ENCODE results near the gene DCUN1D5.

Gene DCUN1D5

GRCh38 chr11:103091801-103092524 is at the start of gene DCUN1D5:
TSS of gene DCUN1D5 (minus strand) at chr11:103092160. CDS start at chr11:103091872, 288 bp downstream.
- peak; percentile 92 for DNase-seq

GRCh38 chr11:103125462-103125861 is 33.5 kb upstream of the DCUN1D5 start:
- no peak for DNase-seq

- DNase-seq, result no peak
These were observed 22.9 kb upstream of the DCUN1D5 start for GRCh38 chr11:103114836-103115235.

GRCh38 chr11:103112364-103112763 is 20.4 kb upstream of the DCUN1D5 start:
- no peak for DNase-seq

- no peak for DNase-seq
These were observed 19.4 kb upstream of the DCUN1D5 start for GRCh38 chr11:103111400-103111799.

GRCh38 chr11:103110391-103110790 is 18.4 kb upstream of the DCUN1D5 start:
- no peak for DNase-seq

- no peak for DNase-seq
These were observed 17.9 kb upstream of the DCUN1D5 start for GRCh38 chr11:103109818-103110388.

- DNase-seq, result peak; percentile 82
These were observed 17.2 kb upstream of the DCUN1D5 start, which contains the start of gene DYNC2H1 for GRCh38 chr11:103108933-103109817. TSS of gene DYNC2H1 (plus strand) at chr11:103109426. CDS start at chr11:103109575, 149 bp downstream.

- DNase-seq, result no peak
These were observed 5.3 kb upstream of the DCUN1D5 start for GRCh38 chr11:103097279-103097678.

- DNase-seq, result peak; percentile 14
These were observed 728 bp downstream of the DCUN1D5 start for GRCh38 chr11:103091064-103091800.

GRCh38 chr11:103086461-103086860 is 5.5 kb downstream of the DCUN1D5 start:
- no peak for DNase-seq

GRCh38 chr11:103085758-103086365 is 6.1 kb downstream of the DCUN1D5 start:
- no peak for DNase-seq

GRCh38 chr11:103079833-103080232 is 12.1 kb downstream of the DCUN1D5 start:
- DNase-seq, result no peak

GRCh38 chr11:103078710-103079109 is 13.2 kb downstream of the DCUN1D5 start:
- DNase-seq, result no peak

- no peak for DNase-seq
These were observed 14.4 kb downstream of the DCUN1D5 start for GRCh38 chr11:103077554-103077953.

- DNase-seq, result no peak
These were observed 15.6 kb downstream of the DCUN1D5 start for GRCh38 chr11:103076361-103076760.

GRCh38 chr11:103071008-103071407 is 21.0 kb downstream of the DCUN1D5 start:
- DNase-seq, result no peak

- DNase-seq, result no peak
These were observed 21.8 kb downstream of the DCUN1D5 start for GRCh38 chr11:103070142-103070541.

- no peak for DNase-seq
These were observed 22.6 kb downstream of the DCUN1D5 start for GRCh38 chr11:103069367-103069766.

GRCh38 chr11:103067118-103067517 is 24.8 kb downstream of the DCUN1D5 start:
- no peak for DNase-seq

GRCh38 chr11:103061656-103062055 is 30.3 kb downstream of the DCUN1D5 start:
- DNase-seq, result no peak

- no peak for DNase-seq
These were observed 36.6 kb downstream of the DCUN1D5 start for GRCh38 chr11:103055221-103055890.

Data from activated CD4-positive, alpha-beta T cell treated with anti-CD3 and anti-CD28 coated beads for 1 hour (primary cell).